HG02884 (cell line): ENCODE measurements around the gene MRPL21.
"Not testable (repeated sequence)": the region's sequence is repeated elsewhere in the genome, so short reads cannot be mapped to it uniquely, and the experiment has no call there.

ENCODE experiments used
- ATAC-seq: cut with Tn5 transposase; IDR thresholded peaks from one replicate; pipeline ENCODE4 v1.9.1; 2021; ENCODE audit warnings: mild to moderate bottlenecking, moderate library complexity; ENCODE audit not compliant: unreplicated experiment

The MRPL21 gene

DNA sequence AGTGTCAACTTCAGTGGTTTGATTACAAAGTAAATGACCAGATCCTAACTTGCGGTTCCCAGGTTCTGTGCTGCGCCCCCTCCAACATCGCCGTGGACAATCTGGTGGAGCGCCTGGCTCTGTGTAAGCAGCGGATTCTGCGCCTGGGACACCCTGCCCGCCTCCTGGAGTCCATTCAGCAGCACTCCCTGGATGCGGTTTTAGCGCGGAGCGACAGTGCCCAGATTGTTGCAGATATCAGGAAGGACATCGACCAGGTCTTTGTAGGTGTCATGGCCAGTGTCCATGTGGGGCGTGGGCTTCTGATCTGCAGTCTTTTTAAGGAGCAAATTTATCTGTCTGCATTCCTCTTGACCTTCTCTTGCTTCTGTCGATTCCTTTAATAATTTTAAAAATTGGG lies 11.1 kb upstream of the MRPL21 start:
- ATAC-seq: no peak

DNA sequence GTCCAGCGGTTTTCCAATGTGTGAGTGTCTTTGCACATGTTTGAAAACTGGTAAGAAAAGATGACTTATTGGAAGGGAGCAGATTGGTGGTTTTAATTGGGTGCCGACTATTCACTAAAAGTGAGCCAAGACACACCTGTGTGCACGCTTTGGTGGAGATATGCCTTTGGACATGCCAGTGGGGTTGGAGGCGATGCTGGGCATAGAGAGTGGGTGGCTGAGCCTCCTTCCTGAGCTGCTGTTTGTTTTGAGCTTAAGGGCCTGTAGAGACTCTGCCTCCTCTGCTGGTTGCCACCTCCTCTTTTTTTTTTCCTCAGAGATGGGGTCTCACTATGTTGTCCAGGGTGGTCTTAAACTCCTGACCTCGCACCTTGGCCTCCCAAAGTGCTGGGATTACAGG lies 9.6 kb upstream of the MRPL21 start:
- no peak for ATAC-seq

DNA sequence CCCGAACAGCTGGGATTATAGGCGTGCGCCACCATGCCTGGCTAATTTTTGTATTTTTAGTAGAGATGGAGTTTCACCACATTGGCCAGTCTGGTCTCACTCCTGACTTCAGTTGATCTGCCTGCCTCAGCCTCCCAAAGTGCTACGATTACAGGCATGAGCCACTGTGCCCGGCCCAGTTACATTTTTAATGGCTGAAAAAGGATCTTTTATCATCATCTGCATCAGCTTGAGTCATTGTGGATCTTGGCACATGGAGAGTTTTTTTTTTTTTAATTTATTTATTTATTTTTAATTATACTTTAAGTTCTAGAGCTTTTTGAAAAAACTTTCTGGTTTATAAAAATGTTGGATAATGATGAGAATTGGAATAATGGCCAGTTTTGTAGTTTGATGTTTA lies 8.6 kb upstream of the MRPL21 start:
- ATAC-seq: no peak

DNA sequence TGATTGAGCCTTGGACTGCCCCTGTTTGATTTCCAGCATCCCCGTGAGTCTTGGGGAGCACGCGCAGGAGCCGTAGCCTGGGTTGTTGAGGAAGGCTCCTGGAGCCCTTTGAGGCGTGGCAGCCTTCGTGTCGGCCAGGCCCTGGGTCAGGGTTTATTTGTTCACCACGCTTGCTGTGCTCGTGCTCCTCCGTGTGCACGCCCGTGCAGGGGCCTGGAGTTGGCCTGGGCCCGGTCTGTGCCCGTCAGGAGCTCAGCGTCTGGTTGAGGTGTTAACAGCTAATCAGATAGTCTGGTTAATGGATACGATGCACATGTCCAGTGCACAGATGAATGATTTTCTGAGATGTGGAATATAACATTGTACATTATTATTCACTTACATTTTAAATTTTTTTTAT lies 8.1 kb upstream of the MRPL21 start:
- ATAC-seq: no peak

DNA sequence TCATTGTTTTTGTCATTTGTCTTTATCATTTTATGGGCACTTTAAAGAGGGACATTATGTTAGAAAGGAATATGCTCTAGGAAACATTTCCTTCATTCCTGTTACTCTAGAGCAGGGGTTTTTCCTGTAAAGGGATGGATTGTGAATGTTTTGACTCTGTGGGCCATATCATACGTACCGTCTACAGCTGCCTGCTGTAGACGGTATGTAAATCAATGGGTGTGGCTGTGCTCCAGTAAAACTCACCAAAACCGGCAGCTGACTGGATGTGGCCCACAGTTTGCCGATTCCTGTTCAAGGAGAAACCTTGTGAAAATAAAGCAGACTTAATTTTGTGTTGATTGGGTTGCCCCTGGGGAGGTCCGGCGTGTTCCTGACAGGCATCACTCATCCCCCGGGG lies 7.3 kb upstream of the MRPL21 start:
- ATAC-seq: no peak

DNA sequence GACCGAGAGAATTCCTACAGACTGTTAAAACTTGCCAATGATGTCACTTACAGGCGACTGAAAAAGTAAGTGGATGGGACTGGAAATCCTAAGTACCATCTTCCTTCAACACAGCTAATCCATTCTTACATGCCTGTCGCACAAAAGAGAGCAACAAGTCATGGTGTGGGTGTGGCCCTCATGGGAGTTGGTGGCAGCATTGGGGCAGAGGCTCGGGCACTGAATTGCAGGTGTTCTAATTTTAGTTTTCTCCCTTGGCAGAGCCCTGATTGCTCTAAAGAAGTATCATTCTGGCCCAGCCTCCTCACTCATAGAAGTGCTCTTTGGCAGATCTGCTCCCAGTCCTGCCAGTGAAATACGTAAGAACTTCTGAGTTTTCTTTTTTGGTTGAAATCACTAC lies 4.6 kb upstream of the MRPL21 start:
- ATAC-seq: no peak

DNA sequence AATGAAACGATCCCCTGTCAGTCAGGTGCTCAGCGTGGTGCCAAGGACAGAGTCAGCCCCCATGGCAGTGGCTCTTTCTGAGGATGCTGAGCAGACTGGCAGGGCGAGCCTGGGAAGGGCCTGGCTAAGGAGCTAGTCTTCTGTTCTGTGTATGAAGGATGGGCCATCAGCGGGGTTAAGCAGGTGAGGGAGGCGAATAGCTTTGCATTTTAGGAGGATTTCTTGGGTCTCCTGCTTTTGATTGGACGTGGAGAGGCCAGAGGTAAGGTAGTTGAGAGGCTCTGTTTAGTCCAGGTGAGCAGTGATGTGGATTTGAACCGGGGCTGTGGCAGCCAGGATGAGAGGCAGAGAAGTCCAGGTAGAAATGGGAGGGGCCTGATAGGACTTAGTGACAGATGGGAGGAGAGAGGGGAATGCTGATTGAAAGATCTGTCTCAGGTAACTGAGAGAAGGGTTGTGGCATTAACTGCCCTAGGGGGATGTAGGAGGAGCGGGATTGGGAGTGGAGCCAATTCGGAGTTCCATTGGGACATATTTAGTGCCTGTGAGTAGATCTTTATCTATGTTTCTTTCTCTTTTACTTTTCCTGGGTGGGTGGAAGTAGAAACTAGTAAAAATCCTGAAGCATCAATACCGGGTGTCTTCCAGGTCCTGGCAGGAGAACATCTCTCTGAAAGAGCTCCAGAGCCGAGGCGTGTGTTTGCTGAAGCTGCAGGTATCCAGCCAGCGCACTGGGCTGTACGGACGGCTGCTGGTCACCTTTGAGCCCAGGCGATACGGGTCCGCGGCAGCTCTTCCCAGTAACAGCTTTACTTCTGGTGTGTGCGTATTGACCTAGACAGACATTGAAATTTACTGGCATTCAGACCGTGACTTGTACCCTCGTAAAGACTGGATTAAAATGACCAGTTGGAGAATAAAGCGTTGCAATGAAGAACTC lies 2.1 kb upstream of the MRPL21 start:
- ATAC-seq: no peak

DNA sequence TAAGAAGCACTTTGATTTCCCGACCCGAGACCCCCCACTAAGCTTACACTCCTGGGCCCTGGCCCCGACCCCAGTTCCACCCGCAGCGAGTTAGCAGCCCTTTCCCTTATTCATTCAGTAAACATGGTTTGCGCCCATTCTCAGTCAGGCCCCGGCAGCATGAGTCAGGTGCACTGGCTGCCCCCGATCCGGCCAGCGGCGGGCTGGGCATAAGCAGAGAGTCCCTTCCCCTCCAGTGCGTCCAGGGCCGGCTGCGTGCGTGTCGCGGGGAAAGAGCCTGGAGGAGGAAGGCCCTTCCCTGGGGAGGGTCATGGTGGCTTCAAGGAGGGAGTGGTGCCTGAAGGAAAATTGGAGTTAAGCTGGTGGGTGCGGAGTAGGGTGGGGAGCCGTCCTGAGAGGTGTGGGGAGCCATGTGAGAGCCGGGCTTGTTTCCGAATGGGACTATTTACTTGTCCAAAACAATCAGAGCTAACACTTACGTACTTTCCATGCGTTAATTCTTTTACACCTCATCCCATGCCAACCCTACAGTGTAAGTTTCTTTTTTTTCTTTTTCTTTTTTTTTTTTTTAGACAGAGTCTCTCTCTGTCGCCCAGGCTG lies 716 bp upstream of the MRPL21 start:
- no peak for ATAC-seq

DNA sequence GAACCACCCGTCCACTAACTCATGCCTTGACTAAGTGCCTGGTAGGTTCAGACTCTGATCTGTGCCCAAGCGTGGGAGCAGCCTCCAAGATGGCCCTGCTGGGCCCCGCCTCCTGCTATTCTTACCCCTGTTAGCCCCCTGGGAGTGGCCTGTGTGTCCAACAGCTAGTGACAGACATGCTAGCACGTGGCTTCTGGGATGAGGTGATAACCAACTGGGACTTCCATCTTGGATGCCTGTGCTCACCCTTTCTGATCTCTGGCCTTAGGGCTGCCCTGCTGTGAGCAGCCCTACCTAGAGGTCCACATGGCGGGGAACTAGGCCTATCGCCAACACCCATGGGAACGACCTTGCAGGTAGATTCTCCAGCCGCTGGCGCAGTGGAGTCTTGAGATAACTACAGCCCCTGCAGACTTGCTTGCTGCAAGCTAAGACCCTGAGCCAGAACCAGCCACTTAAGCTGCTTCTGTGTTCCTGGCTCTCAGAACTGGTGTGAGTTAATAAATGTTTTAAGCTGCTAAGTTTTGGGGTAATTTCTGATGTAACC lies 2.7 kb downstream of the MRPL21 start:
- no peak for ATAC-seq

DNA sequence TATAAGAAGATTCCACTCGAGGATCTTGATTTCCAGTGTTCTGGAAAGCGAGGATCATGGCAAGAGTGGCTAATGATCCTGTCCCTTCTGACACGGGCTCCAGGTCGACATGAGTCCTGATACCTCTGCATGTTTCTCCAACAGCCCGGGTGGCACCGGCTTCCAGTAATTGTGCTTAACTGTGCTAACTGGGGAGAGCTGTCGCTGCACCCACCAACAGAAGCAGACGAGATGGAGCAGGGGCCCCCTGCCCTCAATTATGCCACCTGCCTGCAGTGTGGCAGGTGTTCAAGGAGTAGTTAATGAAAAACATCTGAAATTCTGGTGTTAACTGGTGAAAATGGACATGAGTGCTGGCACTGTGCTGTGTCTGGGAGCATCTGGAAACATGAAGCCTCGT lies 6.2 kb downstream of the MRPL21 start:
- no peak for ATAC-seq

DNA sequence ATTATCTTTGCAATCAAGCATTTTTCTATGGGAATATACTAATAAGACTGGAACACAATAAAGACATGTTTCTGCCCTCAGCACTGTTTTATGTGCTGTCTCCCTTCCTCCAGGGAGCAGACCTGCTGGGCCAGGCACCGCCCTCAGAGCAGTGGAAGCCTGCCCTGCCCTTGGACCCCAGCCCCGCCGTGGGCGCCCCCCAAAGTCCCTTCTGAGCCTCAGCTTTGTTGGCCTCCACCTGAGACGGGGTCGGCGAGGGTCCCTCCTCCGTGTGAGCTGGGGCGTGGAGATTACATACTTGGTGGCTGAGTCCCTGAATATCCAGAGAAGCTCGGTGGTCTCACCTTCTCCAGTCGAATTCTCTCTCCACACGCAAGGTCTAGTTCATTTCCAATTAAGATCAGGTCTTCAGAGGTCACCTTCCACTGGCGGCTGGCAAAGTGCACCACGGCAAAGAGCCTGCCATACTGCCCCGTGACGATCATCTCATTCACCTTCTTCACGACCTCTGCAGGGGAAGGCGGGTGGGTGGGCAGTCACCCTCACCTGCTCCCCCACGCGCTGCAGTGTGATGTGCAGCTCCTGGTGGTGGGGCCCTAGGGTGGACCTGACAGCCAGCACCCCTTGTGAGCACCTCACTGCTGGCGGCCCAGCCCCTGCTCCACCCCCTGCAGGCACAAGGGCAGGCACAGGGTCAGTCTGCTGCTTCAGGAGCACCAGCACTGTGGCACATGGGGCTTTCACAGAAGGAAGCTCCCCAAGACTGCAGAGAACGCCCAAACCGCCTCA lies 7.3 kb downstream of the MRPL21 start:
- no peak for ATAC-seq

DNA sequence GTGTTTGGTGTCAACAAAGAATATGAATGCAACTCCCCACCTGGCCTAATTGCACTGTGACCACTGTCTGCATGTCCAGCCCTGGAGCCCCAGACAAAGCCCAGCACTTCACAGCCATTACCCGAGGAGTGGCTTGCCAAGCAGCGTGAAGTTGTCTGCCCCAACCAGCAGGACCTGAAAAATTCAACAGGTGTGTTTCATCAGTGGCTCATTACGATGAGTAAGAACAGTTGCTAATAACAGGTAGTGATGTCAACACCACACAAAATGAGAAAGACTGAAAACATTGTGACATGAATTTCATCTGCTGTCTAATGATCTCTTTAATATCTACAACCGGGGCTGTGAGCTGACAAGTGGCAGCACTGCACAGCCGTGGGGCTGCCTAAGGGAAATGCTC lies 10.3 kb downstream of the MRPL21 start:
- ATAC-seq: no peak

DNA sequence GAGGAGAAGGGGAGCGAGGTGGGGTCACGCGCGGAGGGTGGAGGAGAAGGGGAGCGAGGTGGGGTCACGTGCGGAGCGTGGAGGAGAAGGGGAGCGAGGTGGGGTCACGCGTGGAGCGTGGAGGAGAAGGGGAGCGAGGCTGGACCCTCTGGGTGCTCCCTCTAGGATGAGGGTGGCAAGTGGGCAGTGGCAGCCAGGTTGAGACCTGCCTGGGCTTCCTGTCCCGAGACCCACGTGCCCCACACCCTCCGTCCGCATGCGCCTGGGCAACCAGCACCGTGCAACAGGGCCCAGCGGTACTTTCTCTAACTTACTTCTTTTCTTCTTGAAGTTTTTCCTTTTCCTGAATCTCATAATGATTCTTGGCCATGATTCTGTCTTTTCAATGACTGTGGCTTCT lies 11.1 kb downstream of the MRPL21 start:
- no peak for ATAC-seq

DNA sequence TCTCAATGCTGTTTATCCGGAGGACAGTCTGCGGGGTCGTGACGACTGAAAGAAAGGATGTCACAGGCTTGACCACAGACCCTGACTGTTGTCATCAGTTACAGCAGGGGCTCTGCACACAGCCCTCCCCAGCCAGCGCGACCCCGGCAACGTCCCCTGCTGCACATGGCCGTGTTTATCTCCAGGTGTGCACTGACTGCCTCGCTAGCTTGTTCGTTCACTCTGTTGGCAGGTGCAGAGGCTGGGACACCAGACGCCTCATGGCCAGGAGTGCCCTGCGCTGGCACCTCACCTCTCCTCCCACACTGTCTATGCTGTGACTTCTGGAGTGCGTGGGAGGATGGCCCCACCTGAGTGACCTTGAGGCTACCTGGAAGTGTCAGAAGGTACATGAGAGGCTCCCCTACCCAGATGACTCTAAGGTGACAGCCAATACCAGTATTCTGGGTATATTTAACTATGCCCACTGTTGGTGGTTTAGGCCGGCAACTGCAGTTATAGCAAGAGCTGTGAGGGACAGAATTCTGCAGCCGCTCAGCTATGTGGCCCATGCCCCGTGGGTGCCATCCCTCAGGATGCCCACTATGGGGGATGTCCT lies 12.2 kb downstream of the MRPL21 start:
- no peak for ATAC-seq

DNA sequence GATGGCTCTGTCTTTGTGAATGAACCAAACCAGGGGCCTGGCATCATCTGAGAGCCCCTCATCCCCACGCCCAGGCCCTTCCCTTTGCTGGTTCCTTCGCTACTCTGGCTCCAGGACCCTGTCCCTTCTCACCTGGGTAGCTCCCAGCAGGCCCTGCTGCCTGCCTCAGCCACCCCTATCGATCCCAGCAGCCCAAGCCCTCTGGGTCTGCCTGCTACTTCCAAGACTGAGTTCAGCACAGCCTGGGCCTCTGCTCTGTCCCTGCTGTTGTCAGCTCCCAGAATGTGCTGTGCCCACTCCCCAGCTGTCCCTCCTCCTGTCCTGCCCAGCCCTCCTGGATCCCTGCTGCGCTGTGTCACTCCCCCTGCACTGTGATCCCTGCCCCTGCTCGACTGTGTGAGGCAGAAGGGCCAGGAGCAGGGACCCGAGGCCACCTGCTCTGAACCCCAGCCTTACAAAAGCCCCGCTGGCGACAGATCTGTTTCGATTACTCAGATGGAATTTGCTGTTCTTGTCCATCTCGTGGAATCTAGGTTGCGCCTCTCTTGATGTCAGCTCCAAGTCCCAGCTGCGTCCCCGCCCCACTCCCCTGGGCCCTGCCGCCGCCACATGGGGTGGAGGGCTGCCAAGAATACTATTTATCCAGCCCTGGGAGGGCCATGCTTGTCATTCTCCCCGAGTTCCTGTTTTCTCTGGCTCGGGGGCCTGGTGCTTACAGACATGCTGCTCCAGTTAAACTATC lies 13.0 kb downstream of the MRPL21 start:
- no peak for ATAC-seq

DNA sequence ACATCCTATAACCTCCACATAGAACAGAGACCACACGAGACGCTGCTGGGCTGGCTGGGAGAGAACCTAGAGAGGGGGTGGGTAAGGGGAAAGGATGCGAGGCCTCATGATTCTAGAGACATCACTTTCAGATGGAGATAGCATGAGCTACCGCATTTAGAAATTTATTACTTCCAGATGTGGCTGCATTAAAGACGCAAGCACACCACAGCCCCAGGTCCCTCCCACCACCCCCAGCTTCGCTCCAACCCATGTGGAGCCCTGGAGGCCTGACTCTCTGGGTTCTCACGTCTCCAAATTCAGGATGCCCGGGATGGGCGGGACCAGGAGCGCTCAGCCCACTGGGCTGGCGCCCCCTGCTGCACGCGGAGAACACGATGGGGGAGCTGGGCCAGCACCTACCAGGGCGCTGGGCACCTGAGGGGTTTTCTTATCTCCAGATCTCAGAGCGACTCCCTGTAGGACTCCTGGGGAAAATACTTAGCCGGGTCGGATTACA lies 13.6 kb downstream of the MRPL21 start:
- no peak for ATAC-seq

DNA sequence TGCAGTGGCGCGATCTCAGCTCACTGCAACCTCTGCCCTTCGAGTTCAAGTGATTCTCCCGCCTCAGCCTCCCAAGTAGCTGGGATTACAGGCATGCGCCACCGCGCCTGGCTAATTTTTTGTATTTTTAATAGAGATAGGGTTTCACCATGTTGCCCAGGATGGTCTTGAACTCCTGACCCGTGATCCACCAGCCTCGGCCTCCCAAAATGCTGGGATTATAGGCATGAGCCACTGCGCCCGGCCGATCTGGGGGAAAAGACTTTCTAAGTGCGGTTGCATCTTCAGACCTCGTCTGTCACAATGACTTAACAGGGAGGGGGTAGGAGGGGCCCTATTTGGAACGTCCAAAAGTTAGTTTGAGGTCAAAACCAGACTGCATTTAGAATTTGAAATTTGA lies 18.8 kb downstream of the MRPL21 start:
- not testable (repeated sequence) for ATAC-seq

DNA sequence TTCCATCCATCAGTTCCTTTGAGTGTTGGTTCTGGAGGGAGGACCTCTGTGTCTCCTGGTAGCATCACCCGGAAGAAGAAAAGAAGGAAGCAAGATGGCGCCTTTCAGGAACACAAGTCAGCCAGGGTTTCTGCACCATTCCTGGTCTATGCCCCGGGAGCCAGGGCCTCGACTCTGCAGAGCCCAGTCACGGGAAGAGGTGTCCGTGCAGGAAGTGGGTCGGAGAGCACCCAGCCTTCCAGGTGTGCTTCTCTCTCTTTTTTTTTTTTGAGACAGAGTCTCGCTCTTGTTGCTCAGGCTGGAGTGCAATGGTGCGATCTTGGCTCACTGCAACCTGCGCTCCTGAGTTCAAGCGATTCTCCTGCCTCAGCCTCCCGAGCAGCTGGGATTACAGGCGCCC lies 21.2 kb downstream of the MRPL21 start:
- no peak for ATAC-seq

DNA sequence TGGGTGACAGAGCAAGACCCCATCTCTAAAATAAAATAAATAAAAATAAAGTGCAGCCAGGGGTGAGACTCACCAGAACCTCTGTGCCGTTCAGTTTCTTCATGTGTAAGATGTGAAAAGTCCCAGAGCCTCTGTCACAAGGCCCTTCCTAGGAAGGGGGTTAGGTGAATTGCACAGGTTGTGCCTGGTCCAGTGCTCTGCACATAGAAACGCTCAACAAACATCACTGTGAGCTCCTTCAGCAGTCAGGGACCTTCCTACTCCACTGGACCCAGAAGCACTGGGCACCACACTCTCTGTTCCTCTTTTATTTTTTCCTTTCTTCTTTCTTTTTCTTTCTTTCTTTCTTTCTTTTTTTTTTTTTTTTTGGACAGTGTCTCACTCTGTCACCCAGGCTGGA lies 22.3 kb downstream of the MRPL21 start:
- ATAC-seq: no peak

DNA sequence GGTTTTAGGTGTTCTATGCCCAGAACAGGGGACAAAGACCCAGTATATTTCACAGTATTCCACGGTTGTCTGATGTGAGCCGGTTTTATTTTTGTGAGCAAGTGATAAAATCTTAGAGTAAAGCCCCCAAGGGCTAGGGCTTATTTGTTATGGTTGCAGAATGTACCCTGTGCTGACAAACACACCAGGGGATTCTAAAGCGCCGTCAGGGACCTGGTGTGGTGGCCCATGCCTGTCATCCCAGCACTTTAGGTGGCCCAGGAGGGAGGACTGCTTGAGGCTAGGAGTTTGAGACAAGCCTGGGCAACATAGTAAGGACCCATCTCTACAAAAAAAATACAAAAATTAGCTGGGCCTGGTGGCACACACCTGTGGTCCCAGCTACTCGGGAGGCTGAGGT lies 22.8 kb downstream of the MRPL21 start:
- ATAC-seq: no peak
